HFFc6 (cell line): ENCODE data around the gene KANSL1. TPM values are rescaled to one million over a fixed set of nuclear protein-coding genes. Genes with fewer than 3 reads are reported as not detected.

ENCODE experiments used
- DNase-seq: peaks from one replicate; pipeline ENCODE4 v3.0.0-alpha.2; 2018
- H3K27ac Mint-ChIP-seq: 2 replicates; pipeline ENCODE4 v1.8.0; 2020; ENCODE audit warnings: mild to moderate bottlenecking, mixed read lengths
- H3K27me3 Mint-ChIP-seq: 2 replicates; pipeline ENCODE4 v1.8.0; 2021; ENCODE audit warnings: mild to moderate bottlenecking, moderate library complexity, mixed read lengths; ENCODE audit not compliant: insufficient read depth
- H3K36me3 Mint-ChIP-seq: 2 replicates; pipeline ENCODE4 v1.8.0; 2021; ENCODE audit warnings: low read depth, mixed read lengths
- H3K4me1 Mint-ChIP-seq: 2 replicates; pipeline ENCODE4 v1.8.0; 2020; ENCODE audit warnings: low read depth, mixed read lengths
- H3K4me3 Mint-ChIP-seq: 2 replicates; pipeline ENCODE4 v1.8.0; 2020; ENCODE audit warnings: mild to moderate bottlenecking, moderate library complexity, mixed read lengths
- H3K9me3 Mint-ChIP-seq: 2 replicates; pipeline ENCODE4 v1.8.0; 2020; ENCODE audit warnings: mild to moderate bottlenecking, mixed read lengths
- CTCF ChIP-seq: fragments of 200-600 bp; sonication (generic); IDR thresholded peaks from 2 replicates; pipeline ENCODE4 v1.5.0; 2021; ENCODE audit warnings: antibody characterized with exemption, mild to moderate bottlenecking
- total RNA-seq, 6 experiments: library from RNA; stranded (reverse); fragmentation: NEBNext Ultra II Directional; extraction: Animal tissue kit (Norgen Biotek cat#: 25700); gene quantifications; 2 replicates in 1 of 6; 3 replicates in 5 of 6; pipeline ENCODE4 v1.2.3, GENCODE V29; 2021

The KANSL1 gene
- total RNA-seq, 6 experiments from 2014 or later = 23.8 to 33.0 (median 27.7) TPM

- peaks cover 2% of the 10 kb centered on the region for H3K27me3 Mint-ChIP-seq
- peaks cover 20% of the 10 kb centered on the region for H3K4me1 Mint-ChIP-seq
- DNase-seq = no peak
- no peak for TF ChIP-seq CTCF
- no peak overlapping the region for H3K27ac Mint-ChIP-seq
- no peak overlapping the region; the same call in 1 of the 2 replicates for H3K4me3 Mint-ChIP-seq
- H3K36me3 Mint-ChIP-seq = peaks cover 19% of the 10 kb centered on the region
- H3K9me3 Mint-ChIP-seq = no peaks in the 10 kb centered on the region
Measured at GRCh38 chr17:46042246-46042645, 151.0 kb downstream of the KANSL1 start.

- peaks cover 14% of the 10 kb centered on the region for H3K4me1 Mint-ChIP-seq
- no peak overlapping the region for H3K27ac Mint-ChIP-seq
- no peak for DNase-seq
- H3K4me3 Mint-ChIP-seq = no peak overlapping the region
- TF ChIP-seq CTCF = no peak
- H3K27me3 Mint-ChIP-seq = peaks cover 6% of the 10 kb centered on the region
- no peaks in the 10 kb centered on the region for H3K9me3 Mint-ChIP-seq
- H3K36me3 Mint-ChIP-seq = peaks cover 22% of the 10 kb centered on the region
Measured at GRCh38 chr17:46039592-46040186, 153.5 kb downstream of the KANSL1 start.

- H3K27ac Mint-ChIP-seq = no peak overlapping the region
- TF ChIP-seq CTCF = no peak
- H3K4me1 Mint-ChIP-seq = peaks cover 6% of the 10 kb centered on the region
- no peaks in the 10 kb centered on the region for H3K9me3 Mint-ChIP-seq
- DNase-seq = no peak
- H3K4me3 Mint-ChIP-seq = no peak overlapping the region
- H3K27me3 Mint-ChIP-seq = peaks cover 6% of the 10 kb centered on the region
- peaks cover 30% of the 10 kb centered on the region for H3K36me3 Mint-ChIP-seq
Measured at GRCh38 chr17:46038937-46039336, 154.3 kb downstream of the KANSL1 start.

- H3K4me1 Mint-ChIP-seq = peaks cover 1% of the 10 kb centered on the region
- H3K4me3 Mint-ChIP-seq = no peak overlapping the region
- peaks cover 31% of the 10 kb centered on the region for H3K36me3 Mint-ChIP-seq
- DNase-seq = no peak
- TF ChIP-seq CTCF = no peak
- no peaks in the 10 kb centered on the region for H3K9me3 Mint-ChIP-seq
- H3K27me3 Mint-ChIP-seq = peaks cover 6% of the 10 kb centered on the region
- no peak overlapping the region for H3K27ac Mint-ChIP-seq
Measured at GRCh38 chr17:46038414-46038813, 154.8 kb downstream of the KANSL1 start.

- Mint-ChIP-seq H3K9me3 (no peaks in the 10 kb centered on the region), H3K27ac (no peak overlapping the region; the same call in 1 of the 2 replicates), H3K4me1 (no peaks in the 10 kb centered on the region), H3K27me3 (peaks cover 6% of the 10 kb centered on the region), H3K4me3 (no peak overlapping the region), H3K36me3 (peaks cover 37% of the 10 kb centered on the region)
- no peak for TF ChIP-seq CTCF
- no peak for DNase-seq
Measured at GRCh38 chr17:46037722-46038255, 155.4 kb downstream of the KANSL1 start.
